H9 (cell line): ENCODE results near the gene CLIC1. TPM values are rescaled to one million over a fixed set of nuclear protein-coding genes. Genes with fewer than 3 reads are reported as not detected.
A peak's percentile ranks its signal among the peaks of the same experiment; 100 is the strongest.

Experiments
- DNase-seq: peaks from one replicate; pipeline ENCODE4 v3.0.0-alpha.2; 2017
- H2AFZ ChIP-seq: one replicate; pipeline ENCODE4 v1.6.1; 2013; ENCODE audit warnings: mild to moderate bottlenecking, low read length, control low read depth, moderate library complexity
- H2AK5ac ChIP-seq: 2 replicates; pipeline ENCODE4 v1.6.1; 2013; ENCODE audit warnings: low read length, control low read depth, mixed read lengths; ENCODE audit not compliant: insufficient read length
- H2BK120ac ChIP-seq: one replicate; pipeline ENCODE4 v1.6.1; 2013; ENCODE audit warnings: low read depth, mild to moderate bottlenecking, low read length, control low read depth, inconsistent platforms; ENCODE audit not compliant: poor library complexity, severe bottlenecking
- H2BK12ac ChIP-seq: 2 replicates; pipeline ENCODE4 v1.6.1; 2013; ENCODE audit warnings: low read length, control low read depth, mixed read lengths, low read depth; ENCODE audit not compliant: insufficient read length
- H2BK15ac ChIP-seq: 2 replicates; pipeline ENCODE4 v1.6.1; 2013; ENCODE audit warnings: low read depth, low read length, control low read depth
- H2BK20ac ChIP-seq: one replicate; pipeline ENCODE4 v1.6.1; 2013; ENCODE audit warnings: low read depth, mild to moderate bottlenecking, low read length, control low read depth, inconsistent platforms; ENCODE audit not compliant: poor library complexity, severe bottlenecking
- H2BK5ac ChIP-seq: 2 replicates; pipeline ENCODE4 v1.6.1; 2013; ENCODE audit warnings: low read length, control low read depth, mixed read lengths; ENCODE audit not compliant: insufficient read length
- H3K14ac ChIP-seq: 2 replicates; pipeline ENCODE4 v1.6.1; 2013; ENCODE audit warnings: low read length, control low read depth; ENCODE audit not compliant: insufficient read depth
- H3K18ac ChIP-seq: 2 replicates; pipeline ENCODE4 v1.6.1; 2013; ENCODE audit warnings: low read depth, mild to moderate bottlenecking, mixed read lengths, low read length, control low read depth; ENCODE audit not compliant: insufficient read length
- H3K23ac ChIP-seq: 2 replicates; pipeline ENCODE4 v1.6.1; 2013; ENCODE audit warnings: low read length, control low read depth, mixed read lengths, low read depth; ENCODE audit not compliant: insufficient read length
- H3K23me2 ChIP-seq: 2 replicates; pipeline ENCODE4 v1.6.1; 2013; ENCODE audit warnings: low read depth, mild to moderate bottlenecking, mixed read lengths, low read length, control low read depth; ENCODE audit not compliant: insufficient read length, poor library complexity, severe bottlenecking
- H3K27ac ChIP-seq: 2 replicates; pipeline ENCODE4 v1.5.1; 2013; ENCODE audit warnings: low read length, control low read depth, mixed read lengths, low read depth; ENCODE audit not compliant: insufficient read length
- H3K27me3 ChIP-seq: 2 replicates; pipeline ENCODE4 v1.6.1; 2013; ENCODE audit warnings: low read length, control low read depth, inconsistent platforms; ENCODE audit not compliant: insufficient read depth
- H3K4ac ChIP-seq: 2 replicates; pipeline ENCODE4 v1.6.1; 2013; ENCODE audit warnings: low read depth, mild to moderate bottlenecking, control low read depth, inconsistent platforms, low read length, moderate library complexity
- H3K4me1 ChIP-seq: 2 replicates; pipeline ENCODE4 v1.6.1; 2013; ENCODE audit warnings: low read length, control low read depth, inconsistent platforms; ENCODE audit not compliant: insufficient read depth
- H3K4me2 ChIP-seq: 2 replicates; pipeline ENCODE4 v1.6.1; 2013; ENCODE audit warnings: low read length, control low read depth, mixed read lengths; ENCODE audit not compliant: insufficient read length, insufficient read depth
- H3K56ac ChIP-seq: 2 replicates; pipeline ENCODE4 v1.6.1; 2013; ENCODE audit warnings: low read depth, mild to moderate bottlenecking, mixed read lengths, low read length, control low read depth; ENCODE audit not compliant: insufficient read length
- H3K79me1 ChIP-seq: 2 replicates; pipeline ENCODE4 v1.6.1; 2013; ENCODE audit warnings: low read depth, mild to moderate bottlenecking, moderate library complexity, low read length, control low read depth, inconsistent platforms; ENCODE audit not compliant: insufficient read depth, poor library complexity, severe bottlenecking
- H3K79me2 ChIP-seq: 2 replicates; pipeline ENCODE4 v1.6.1; 2013; ENCODE audit warnings: low read length, control low read depth, inconsistent platforms; ENCODE audit not compliant: insufficient read depth
- H3K9ac ChIP-seq: 2 replicates; pipeline ENCODE4 v1.6.1; 2013; ENCODE audit warnings: low read length, control low read depth, mixed read lengths; ENCODE audit not compliant: insufficient read length; ENCODE audit errors: extremely low read depth
- H3K9me3 ChIP-seq: one replicate; pipeline ENCODE4 v1.6.1; 2013; ENCODE audit warnings: low read depth, low read length, inconsistent platforms; ENCODE audit not compliant: control insufficient read depth
- H3T11ph ChIP-seq: one replicate; pipeline ENCODE4 v1.6.1; 2013; ENCODE audit warnings: mild to moderate bottlenecking, low read length, control low read depth, inconsistent platforms
- H4K20me1 ChIP-seq: one replicate; pipeline ENCODE4 v1.6.1; 2013; ENCODE audit not compliant: control insufficient read depth, insufficient read length, insufficient read depth
- H4K5ac ChIP-seq: 2 replicates; pipeline ENCODE4 v1.6.1; 2013; ENCODE audit warnings: low read depth, mild to moderate bottlenecking, mixed read lengths, low read length, control low read depth; ENCODE audit not compliant: insufficient read length
- H4K8ac ChIP-seq: replicated peaks from 2 replicates; pipeline ENCODE4 v1.6.1; 2013; ENCODE audit warnings: low read length, control low read depth, mixed read lengths, low read depth; ENCODE audit not compliant: insufficient read length
- H4K91ac ChIP-seq: 2 replicates; pipeline ENCODE4 v1.6.1; 2013; ENCODE audit warnings: low read depth, mild to moderate bottlenecking, moderate library complexity, mixed read lengths, low read length, control low read depth; ENCODE audit not compliant: insufficient read length
- H3K27ac Mint-ChIP-seq, 3 experiments: 2 replicates in 2 of 3; 3 replicates in 1 of 3; pipeline ENCODE4 v1.8.0; 2020 to 2021; ENCODE audit warnings: mixed read lengths in 3 of 3, mild to moderate bottlenecking in 1 of 3, moderate library complexity in 1 of 3
- H3K27me3 Mint-ChIP-seq: 2 replicates; pipeline ENCODE4 v1.8.0; 2021; ENCODE audit warnings: low read depth, mild to moderate bottlenecking, moderate library complexity, mixed read lengths
- H3K36me3 Mint-ChIP-seq, 3 experiments: 2 replicates in 2 of 3; 3 replicates in 1 of 3; pipeline ENCODE4 v1.8.0; 2020 to 2021; ENCODE audit warnings: low read depth in 3 of 3, mixed read lengths in 3 of 3; ENCODE audit not compliant: insufficient read depth in 1 of 3
- H3K4me1 Mint-ChIP-seq, 2 experiments: 2 replicates each; pipeline ENCODE4 v1.8.0; 2020; ENCODE audit warnings: mixed read lengths in 2 of 2
- H3K4me3 Mint-ChIP-seq, 2 experiments: 2 replicates in 1 of 2; 3 replicates in 1 of 2; pipeline ENCODE4 v1.8.0; 2020 to 2021; ENCODE audit warnings: mild to moderate bottlenecking in 2 of 2, mixed read lengths in 2 of 2, moderate library complexity in 1 of 2
- H3K9me3 Mint-ChIP-seq, 2 experiments: 2 replicates in 1 of 2; 3 replicates in 1 of 2; pipeline ENCODE4 v1.8.0; 2020; ENCODE audit warnings: mild to moderate bottlenecking in 2 of 2, mixed read lengths in 2 of 2, moderate library complexity in 1 of 2
- whole genome bisulfite sequencing: extraction: QIAGEN DNeasy Blood & Tissue Kit; methylation state at CpG from one replicate; pipeline ENCODE4 v1.1.7; 2013; ENCODE audit warnings: missing lambda C conversion rate, low lambda C conversion rate, mixed read lengths; ENCODE audit not compliant: insufficient read length; ENCODE audit errors: extremely low coverage; 5-methylcytosine and 5-hydroxymethylcytosine counted together
- total RNA-seq: library from RNA; stranded (reverse); gene quantifications from 2 replicates; pipeline ENCODE4 v1.2.1, GENCODE V29; 2021
- TF ChIP-seq, protein P1 (sequence below): fragments of 200-600 bp; sonication (generic); conservative IDR thresholded peaks from 3 replicates; pipeline ENCODE4 v1.8.0; 2021; ENCODE audit warnings: antibody characterized with exemption, mild to moderate bottlenecking

CLIC1 gene
- total RNA-seq, 1 experiment from 2014 or later = 265 TPM

DNA sequence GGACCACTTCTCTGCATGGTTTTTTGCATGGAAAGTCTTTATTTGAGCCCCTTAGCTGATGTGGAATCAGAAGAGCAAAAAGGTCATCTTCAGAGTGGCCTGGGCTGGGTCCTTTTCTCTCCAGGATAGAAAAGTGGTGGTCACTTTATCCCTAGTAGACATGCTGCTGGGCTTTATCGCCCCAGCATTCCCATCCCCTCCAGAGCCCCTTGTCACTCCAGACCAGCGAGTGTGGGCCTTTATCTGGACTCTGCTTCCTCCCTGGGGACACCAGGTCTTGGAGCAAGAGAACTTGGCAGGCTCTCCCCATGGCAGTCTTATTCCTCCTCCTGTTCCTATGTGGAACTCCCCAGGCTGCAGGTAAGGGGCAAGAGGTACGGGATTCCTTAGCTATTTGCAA lies 29.7 kb downstream of the CLIC1 start, which contains the start of gene LY6G6F:
Gene LY6G6F (plus strand): TSS at position 268 of the 400 bp plus-strand sequence. CDS start 41 bp downstream, at position 309.
- H4K8ac ChIP-seq = no peak within 1 kb of the TSS
- TF ChIP-seq, protein P1, sequence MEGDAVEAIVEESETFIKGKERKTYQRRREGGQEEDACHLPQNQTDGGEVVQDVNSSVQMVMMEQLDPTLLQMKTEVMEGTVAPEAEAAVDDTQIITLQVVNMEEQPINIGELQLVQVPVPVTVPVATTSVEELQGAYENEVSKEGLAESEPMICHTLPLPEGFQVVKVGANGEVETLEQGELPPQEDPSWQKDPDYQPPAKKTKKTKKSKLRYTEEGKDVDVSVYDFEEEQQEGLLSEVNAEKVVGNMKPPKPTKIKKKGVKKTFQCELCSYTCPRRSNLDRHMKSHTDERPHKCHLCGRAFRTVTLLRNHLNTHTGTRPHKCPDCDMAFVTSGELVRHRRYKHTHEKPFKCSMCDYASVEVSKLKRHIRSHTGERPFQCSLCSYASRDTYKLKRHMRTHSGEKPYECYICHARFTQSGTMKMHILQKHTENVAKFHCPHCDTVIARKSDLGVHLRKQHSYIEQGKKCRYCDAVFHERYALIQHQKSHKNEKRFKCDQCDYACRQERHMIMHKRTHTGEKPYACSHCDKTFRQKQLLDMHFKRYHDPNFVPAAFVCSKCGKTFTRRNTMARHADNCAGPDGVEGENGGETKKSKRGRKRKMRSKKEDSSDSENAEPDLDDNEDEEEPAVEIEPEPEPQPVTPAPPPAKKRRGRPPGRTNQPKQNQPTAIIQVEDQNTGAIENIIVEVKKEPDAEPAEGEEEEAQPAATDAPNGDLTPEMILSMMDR = no peak
- no peak within 1 kb of the TSS for H3T11ph ChIP-seq
- H3K9ac ChIP-seq = no peak within 1 kb of the TSS
- no peak within 1 kb of the TSS for H2BK15ac ChIP-seq
- peaks cover 18 to 21% of the 10 kb centered on the region in 2 experiments for H3K4me1 Mint-ChIP-seq
- no peak within 1 kb of the TSS for H3K14ac ChIP-seq
- DNase-seq = no peak
- no peak within 1 kb of the TSS for H2BK12ac ChIP-seq
- no peak within 1 kb of the TSS for H3K4me3 Mint-ChIP-seq
- H3K79me2 ChIP-seq = peaks cover 2% of the 10 kb centered on the region; the same call in 1 of the 2 replicates
- no CpG with 5 or more reads among the region's 3 CpGs for WGBS
- H3K56ac ChIP-seq = no peak within 1 kb of the TSS
- no peak within 1 kb of the TSS for H3K27ac ChIP-seq
- no peak within 1 kb of the TSS for H2AFZ ChIP-seq
- H3K36me3 Mint-ChIP-seq = no peaks in the 10 kb centered on the region
- peaks cover 3% of the 10 kb centered on the region; the same call in 1 of the 2 replicates for H3K27me3 Mint-ChIP-seq
- H3K79me1 ChIP-seq = peaks cover 5% of the 10 kb centered on the region
- H2BK120ac ChIP-seq = no peak within 1 kb of the TSS
- H3K4me1 ChIP-seq = peaks cover 4% of the 10 kb centered on the region; the same call in 1 of the 2 replicates
- H3K4ac ChIP-seq = no peak within 1 kb of the TSS
- no peak within 1 kb of the TSS for H3K4me2 ChIP-seq
- no peak within 1 kb of the TSS for H3K23ac ChIP-seq
- H3K9me3 Mint-ChIP-seq = no peaks in the 10 kb centered on the region; a peak in 1 of 5 replicates
- H2AK5ac ChIP-seq = no peak within 1 kb of the TSS
- no peaks in the 10 kb centered on the region for H3K9me3 ChIP-seq
- no peak within 1 kb of the TSS for H2BK20ac ChIP-seq
- no peaks in the 10 kb centered on the region for H3K27me3 ChIP-seq
- H3K23me2 ChIP-seq = peaks cover 6% of the 10 kb centered on the region
- no peak within 1 kb of the TSS for H4K5ac ChIP-seq
- H3K27ac Mint-ChIP-seq = peak within 1 kb of the TSS in 1 of 3 experiments; percentile 54; a peak in 1 of 7 replicates
- no peak within 1 kb of the TSS for H3K18ac ChIP-seq
- H4K91ac ChIP-seq = no peak within 1 kb of the TSS
- H4K20me1 ChIP-seq = no peaks in the 10 kb centered on the region
- no peak within 1 kb of the TSS for H2BK5ac ChIP-seq
